NCI-H460 (cell line): ENCODE data around the gene DPM2. TPM values are rescaled to one million over a fixed set of nuclear protein-coding genes. Genes with fewer than 3 reads are reported as not detected.
A peak's percentile ranks its signal among the peaks of the same experiment; 100 is the strongest.

Source experiments
- DNase-seq: peaks from one replicate; pipeline ENCODE4 v3.0.0-alpha.2; 2016; ENCODE audit warnings: low read depth; ENCODE audit errors: extremely low read depth
- total RNA-seq: library from RNA; depleted of rRNA; stranded (reverse); fragments of >200 nt; shearing (Covaris generic); gene quantifications from 2 replicates; pipeline ENCODE4 v1.2.3, GENCODE V29; 2014

Gene DPM2
- total RNA-seq, 1 experiment from 2014 or later: 31.1 TPM

- no peak for DNase-seq
Measured at GRCh38 chr9:127958728-127959127, 21.1 kb upstream of the DPM2 start.

- peak; percentile 78 for DNase-seq
Measured at GRCh38 chr9:127955294-127956015, 17.8 kb upstream of the DPM2 start.

DNA sequence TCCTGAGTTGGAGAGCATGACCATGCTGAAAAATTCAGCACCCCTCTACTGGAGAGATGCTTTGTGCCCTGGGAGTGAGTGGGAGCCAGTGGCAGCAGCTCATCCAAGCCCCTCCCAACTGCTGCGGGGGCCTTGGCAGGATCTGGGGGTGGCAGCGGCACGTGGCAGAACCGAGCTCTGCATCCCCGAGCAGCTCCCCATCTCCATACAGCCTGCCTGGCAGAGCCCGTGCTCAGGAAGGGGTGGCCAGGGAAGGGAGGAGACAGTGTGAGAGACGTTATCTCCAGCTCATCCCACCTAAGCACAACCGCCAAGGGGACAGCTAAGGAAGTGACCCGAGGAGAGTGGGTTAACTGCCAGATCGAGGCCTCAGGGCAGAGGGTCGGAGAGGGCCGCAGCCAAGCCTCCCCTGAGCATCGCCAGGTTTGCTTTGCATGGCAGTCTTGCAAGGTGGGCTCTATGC lies 17.2 kb upstream of the DPM2 start:
- no peak for DNase-seq

- DNase-seq: no peak
Measured at GRCh38 chr9:127953768-127954505, 16.3 kb upstream of the DPM2 start.

DNA sequence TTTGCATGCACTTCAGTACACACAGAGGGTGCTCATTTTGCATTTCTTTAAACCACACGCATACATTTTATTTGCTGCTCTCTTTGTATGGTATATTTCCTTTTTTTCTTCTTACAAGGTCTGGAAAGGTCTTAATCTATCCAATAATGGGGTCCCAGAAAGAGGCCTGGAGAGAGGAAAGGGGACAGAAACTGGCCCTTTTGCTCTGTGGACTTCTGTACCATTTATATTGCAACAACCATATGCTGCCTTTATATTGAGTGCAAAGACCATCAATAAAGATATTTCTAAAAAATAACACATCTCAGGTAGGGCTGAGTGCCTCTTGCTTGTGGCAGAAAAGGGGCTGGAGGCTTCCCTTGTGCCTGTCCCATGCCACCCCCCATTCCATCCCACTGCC lies 15.5 kb upstream of the DPM2 start:
- no peak for DNase-seq

DNA sequence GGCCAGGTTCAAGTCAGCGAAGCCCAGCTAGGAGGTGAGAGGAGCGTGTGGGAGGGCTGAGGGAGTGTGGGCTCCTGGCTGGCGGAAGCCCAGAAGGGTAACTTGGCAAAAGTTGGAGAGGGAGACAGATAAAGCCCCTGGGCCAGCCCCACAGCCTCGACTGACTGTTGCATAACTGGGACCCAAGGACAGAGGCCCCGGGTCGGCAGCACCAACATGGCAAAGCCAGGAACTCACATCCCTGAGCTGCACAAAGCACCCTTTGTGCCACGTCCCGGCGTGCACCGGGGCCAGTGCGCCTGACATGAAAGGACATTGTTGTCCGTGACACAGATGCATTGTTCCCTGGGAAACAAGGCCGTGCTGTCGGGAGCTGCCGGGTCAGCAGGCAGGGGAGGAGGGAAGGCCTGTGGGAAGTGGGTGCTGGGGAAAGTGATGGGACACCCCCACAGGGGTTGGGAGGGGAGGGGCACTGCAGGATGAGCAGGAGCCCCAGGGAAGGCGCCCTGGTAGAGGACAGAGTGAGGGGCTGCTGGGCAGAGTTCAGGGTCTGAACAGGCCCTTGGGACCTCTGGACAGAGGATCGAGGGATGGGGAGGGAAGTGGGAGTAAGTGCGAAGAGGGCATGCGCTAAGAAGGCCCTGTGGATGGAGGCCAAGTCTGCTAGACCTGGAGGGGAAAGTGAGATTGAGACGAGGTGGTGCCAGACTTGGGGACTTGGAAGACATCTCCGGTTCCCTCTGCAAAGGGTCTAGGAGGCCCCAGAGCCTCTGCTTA lies 13.0 kb upstream of the DPM2 start:
- DNase-seq: no peak

GRCh38 chr9:127949827-127950512 lies 12.3 kb upstream of the DPM2 start:
- no peak for DNase-seq

DNA sequence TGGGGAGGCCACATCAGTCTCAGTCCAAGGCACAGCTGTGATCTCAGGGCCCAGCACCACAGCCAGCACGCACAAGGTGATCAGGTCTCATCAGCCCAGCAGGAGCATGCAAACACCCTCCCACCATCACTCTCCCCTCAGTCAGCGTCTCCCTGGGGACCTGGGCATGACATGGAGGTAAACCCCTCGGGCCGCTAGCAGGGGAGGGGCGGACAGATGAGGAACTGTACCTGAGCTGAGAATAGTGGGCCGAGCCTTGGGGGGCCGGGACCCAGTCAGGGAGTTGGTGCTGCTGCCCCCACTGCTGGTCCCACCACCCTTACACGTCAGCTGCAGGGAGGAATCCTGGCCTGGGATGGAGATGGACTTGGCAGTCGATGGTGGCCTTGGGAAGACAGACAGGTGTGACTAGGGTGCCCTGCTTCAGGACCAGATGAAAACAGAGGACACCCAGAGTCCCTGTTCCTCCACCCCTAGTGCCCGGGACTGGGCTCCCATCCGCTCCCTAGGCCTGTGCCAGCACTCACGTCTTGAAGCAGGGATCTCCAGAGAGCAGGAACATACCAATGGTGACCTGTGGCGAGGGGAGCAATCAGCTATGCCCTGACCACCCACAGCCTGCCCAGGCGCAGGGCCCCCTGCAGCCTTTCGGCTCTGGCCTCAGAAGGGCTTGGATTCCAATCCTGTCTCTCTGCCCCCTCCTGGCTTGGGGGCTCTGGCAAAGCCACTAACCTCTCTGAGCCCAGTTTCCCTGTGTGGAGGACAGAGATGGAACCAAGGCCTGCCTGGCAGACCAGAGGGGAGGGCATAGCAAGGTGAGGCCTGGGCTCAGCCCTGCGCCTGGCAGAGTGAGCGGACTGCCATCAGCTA lies 10.4 kb upstream of the DPM2 start:
- DNase-seq: no peak

DNA sequence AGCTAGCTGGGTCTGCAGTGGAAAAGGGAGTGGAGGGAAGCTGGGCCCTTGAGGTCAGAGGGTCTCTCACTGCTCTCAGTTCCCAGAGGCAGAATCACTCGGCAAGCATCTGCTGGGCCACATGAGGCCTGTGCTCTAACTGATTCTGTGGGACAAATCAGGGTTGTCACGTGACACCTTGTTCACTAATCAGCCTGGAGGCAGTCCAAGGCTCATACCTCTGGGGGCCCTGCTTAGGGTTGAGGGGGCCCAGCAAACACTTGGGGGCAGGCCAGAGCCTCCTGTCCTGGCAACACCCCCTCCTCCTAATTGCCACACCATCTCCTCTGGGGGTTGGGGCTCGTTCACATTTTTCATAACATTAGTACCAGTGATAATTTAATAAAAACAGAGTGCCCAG lies 9.1 kb upstream of the DPM2 start:
- no peak for DNase-seq

GRCh38 chr9:127945942-127946341 lies 8.3 kb upstream of the DPM2 start:
- DNase-seq: no peak

DNA sequence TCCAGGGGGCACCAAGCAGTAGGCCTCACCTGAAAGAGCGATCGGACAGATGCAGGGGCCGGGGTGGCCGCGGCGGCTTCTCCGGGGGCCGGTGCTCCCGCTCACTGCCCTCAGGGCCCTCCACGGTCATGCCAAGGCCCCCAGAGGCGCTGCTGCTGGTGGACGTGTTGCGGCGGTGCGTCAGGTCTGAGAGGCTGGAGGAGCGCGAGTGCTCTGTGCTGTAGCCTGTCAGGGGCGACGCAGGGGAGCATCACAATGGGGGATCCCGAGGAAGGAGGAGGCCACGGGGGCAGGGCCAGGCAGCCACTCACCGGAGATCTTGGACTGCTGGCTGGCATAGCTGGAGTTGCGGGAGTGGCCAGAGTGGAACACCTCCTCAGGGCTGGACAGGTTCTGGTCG lies 7.7 kb upstream of the DPM2 start:
- DNase-seq: no peak

DNA sequence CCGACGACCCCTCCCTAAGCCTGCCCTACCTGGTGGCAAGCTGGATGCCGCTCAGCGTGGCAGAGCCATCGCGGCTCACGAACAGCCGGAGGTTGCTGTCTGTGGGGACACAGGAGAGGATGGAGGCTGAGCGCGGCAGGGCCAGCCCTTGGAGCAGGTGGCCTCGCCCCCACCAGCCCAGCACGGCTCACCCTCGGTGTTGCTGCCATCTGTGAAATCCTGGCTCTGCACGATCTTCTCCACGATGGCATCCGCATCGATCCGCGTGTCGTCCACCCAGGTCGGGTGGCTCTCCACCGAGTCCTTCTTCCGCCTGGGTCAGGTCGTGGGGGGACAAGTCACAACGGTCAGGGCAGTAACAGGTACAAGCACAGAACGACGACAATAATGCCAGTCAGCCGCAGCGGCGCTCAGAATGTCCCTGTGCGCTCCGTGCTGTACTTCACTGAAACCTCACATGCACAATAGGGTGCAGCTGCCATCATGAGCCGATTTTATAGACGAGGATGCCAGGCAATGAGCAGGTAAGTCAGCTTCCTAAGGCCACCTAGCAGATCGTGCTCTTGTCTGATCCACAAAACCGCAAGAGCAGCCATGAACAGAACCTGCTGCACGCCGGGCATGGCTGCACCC lies 7.0 kb upstream of the DPM2 start:
- no peak for DNase-seq

GRCh38 chr9:127943731-127944144 lies 6.1 kb upstream of the DPM2 start:
- peak; percentile 75 for DNase-seq

GRCh38 chr9:127943011-127943662 lies 5.5 kb upstream of the DPM2 start:
- no peak for DNase-seq

GRCh38 chr9:127942216-127943010 lies 4.8 kb upstream of the DPM2 start:
- no peak for DNase-seq

- DNase-seq: no peak
Measured at GRCh38 chr9:127941961-127942215, 4.2 kb upstream of the DPM2 start.

DNA sequence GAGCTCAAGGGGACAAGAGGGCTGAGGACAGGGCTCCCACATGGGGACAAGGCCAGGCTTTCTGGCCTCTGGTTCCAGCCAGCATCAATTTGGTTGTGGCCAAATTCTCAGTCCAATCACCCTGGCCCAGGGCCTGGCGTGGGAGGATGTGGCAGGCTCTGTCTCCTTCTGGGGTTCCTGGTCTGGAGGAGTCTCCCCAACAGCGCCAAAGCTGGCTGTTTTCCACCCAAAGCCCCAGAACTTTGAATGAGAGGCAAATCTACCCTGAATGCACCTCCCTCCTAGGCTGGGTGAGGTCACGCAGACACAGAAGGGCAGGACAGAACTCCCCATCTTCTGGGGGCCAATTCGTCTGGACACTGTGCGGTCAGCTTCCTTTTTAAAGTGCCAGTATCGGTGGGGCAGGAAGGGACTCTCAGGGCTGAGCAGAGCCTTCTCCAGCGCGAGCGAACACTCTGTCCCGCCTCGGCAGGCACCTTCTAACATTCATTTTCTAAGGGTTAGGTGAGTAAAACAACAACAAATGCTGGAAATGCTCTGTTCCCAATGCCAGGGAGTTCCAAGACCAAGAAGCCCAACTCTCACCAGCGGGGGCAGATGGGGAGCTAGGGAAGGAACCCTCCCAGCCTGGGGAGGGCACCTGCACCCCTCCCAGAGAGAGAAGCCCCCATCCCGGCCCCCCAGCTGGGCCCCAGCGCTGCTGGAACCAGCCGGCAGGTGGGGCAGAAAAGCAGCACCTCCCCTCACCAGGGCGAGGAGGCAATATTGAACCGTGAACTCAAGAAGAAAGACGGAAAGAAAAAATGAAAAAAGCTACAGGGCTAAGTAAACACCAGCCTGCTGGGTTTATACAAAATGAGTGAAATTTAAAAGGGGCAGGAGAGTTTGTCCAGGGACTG lies 3.7 kb upstream of the DPM2 start:
- no peak for DNase-seq
